ENCODE results near the gene CD164L2. TPM values are rescaled to one million over a fixed set of nuclear protein-coding genes. Genes with fewer than 3 reads are reported as not detected.
A peak's percentile ranks its signal among the peaks of the same experiment; 100 is the strongest.
"Not testable (repeated sequence)": the region's sequence is repeated elsewhere in the genome, so short reads cannot be mapped to it uniquely, and the experiment has no call there.

Gene CD164L2
- total RNA-seq, 3 donors from 2014 or later: not detected

- ATAC-seq: no peak
These were observed 29.9 kb upstream of the CD164L2 start for GRCh38 chr1:27413004-27413403.

GRCh38 chr1:27412502-27412901 is 29.4 kb upstream of the CD164L2 start:
- Mint-ChIP-seq H3K4me1 (ENCODE audit: low read depth) (peaks cover 18% of the 10 kb centered on the region), H3K27me3 (ENCODE audit: low read depth) (no peaks in the 10 kb centered on the region), H3K36me3 (ENCODE audit: insufficient read depth) (peaks cover 53% of the 10 kb centered on the region), H3K9me3 (no peaks in the 10 kb centered on the region), H3K4me3 (no peak overlapping the region)
- DNase-seq (no peak), ATAC-seq (no peak)

More at GRCh38 chr1:27413004-27413403, 29.9 kb upstream of the CD164L2 start:
- Mint-ChIP-seq H3K4me1 (ENCODE audit: low read depth) (peaks cover 20% of the 10 kb centered on the region), H3K36me3 (ENCODE audit: insufficient read depth) (peaks cover 51% of the 10 kb centered on the region), H3K27me3 (ENCODE audit: low read depth) (no peaks in the 10 kb centered on the region), H3K9me3 (no peaks in the 10 kb centered on the region), H3K4me3 (no peak overlapping the region)
- DNase-seq: no peak

- H3K36me3 Mint-ChIP-seq (ENCODE audit: insufficient read depth): peaks cover 52% of the 10 kb centered on the region
- no peak overlapping the region for H3K4me3 Mint-ChIP-seq
- peaks cover 3% of the 10 kb centered on the region for H3K4me1 Mint-ChIP-seq (ENCODE audit: low read depth)
- ATAC-seq: no peak
- no peak for DNase-seq
- H3K27me3 Mint-ChIP-seq (ENCODE audit: low read depth): no peaks in the 10 kb centered on the region
- H3K9me3 Mint-ChIP-seq: no peaks in the 10 kb centered on the region
These were observed 27.6 kb upstream of the CD164L2 start for GRCh38 chr1:27410709-27411108.

GRCh38 chr1:27409669-27410068 is 26.5 kb upstream of the CD164L2 start:
- DNase-seq: no peak
- Mint-ChIP-seq H3K4me1 (ENCODE audit: low read depth) (peaks cover 2% of the 10 kb centered on the region), H3K4me3 (no peak overlapping the region), H3K36me3 (ENCODE audit: insufficient read depth) (peaks cover 43% of the 10 kb centered on the region), H3K27me3 (ENCODE audit: low read depth) (no peaks in the 10 kb centered on the region), H3K9me3 (no peaks in the 10 kb centered on the region)
- no peak for ATAC-seq

GRCh38 chr1:27408151-27408550 is 25.0 kb upstream of the CD164L2 start:
- no peak for ATAC-seq
- no peak for DNase-seq
- no peaks in the 10 kb centered on the region for H3K9me3 Mint-ChIP-seq
- no peak overlapping the region for H3K4me3 Mint-ChIP-seq
- peaks cover 33% of the 10 kb centered on the region for H3K36me3 Mint-ChIP-seq (ENCODE audit: insufficient read depth)
- H3K4me1 Mint-ChIP-seq (ENCODE audit: low read depth): peaks cover 13% of the 10 kb centered on the region
- no peaks in the 10 kb centered on the region for H3K27me3 Mint-ChIP-seq (ENCODE audit: low read depth)

GRCh38 chr1:27406791-27407190 is 23.7 kb upstream of the CD164L2 start:
- Mint-ChIP-seq H3K36me3 (ENCODE audit: insufficient read depth) (peaks cover 23% of the 10 kb centered on the region), H3K4me1 (ENCODE audit: low read depth) (peaks cover 20% of the 10 kb centered on the region)
- not testable (repeated sequence) for H3K27me3 Mint-ChIP-seq (ENCODE audit: low read depth); H3K9me3 Mint-ChIP-seq; ATAC-seq; DNase-seq; H3K4me3 Mint-ChIP-seq

GRCh38 chr1:27406362-27406680 is 23.2 kb upstream of the CD164L2 start:
- ATAC-seq: no peak
- H3K36me3 Mint-ChIP-seq (ENCODE audit: insufficient read depth): peaks cover 21% of the 10 kb centered on the region
- no peak overlapping the region for H3K4me3 Mint-ChIP-seq
- DNase-seq: no peak
- no peaks in the 10 kb centered on the region for H3K9me3 Mint-ChIP-seq
- H3K27me3 Mint-ChIP-seq (ENCODE audit: low read depth): no peaks in the 10 kb centered on the region
- peaks cover 24% of the 10 kb centered on the region for H3K4me1 Mint-ChIP-seq (ENCODE audit: low read depth)

- not testable (repeated sequence) for ATAC-seq; H3K4me3 Mint-ChIP-seq; DNase-seq; H3K27me3 Mint-ChIP-seq (ENCODE audit: low read depth); H3K9me3 Mint-ChIP-seq
- H3K36me3 Mint-ChIP-seq (ENCODE audit: insufficient read depth): peaks cover 16% of the 10 kb centered on the region
- peaks cover 24% of the 10 kb centered on the region for H3K4me1 Mint-ChIP-seq (ENCODE audit: low read depth)
These were observed 22.6 kb upstream of the CD164L2 start for GRCh38 chr1:27405598-27406361.

- H3K4me1 Mint-ChIP-seq (ENCODE audit: low read depth): peaks cover 24% of the 10 kb centered on the region
- peaks cover 14% of the 10 kb centered on the region for H3K36me3 Mint-ChIP-seq (ENCODE audit: insufficient read depth)
- no peaks in the 10 kb centered on the region for H3K9me3 Mint-ChIP-seq
- ATAC-seq (no peak), DNase-seq (no peak)
- H3K27me3 Mint-ChIP-seq (ENCODE audit: low read depth): no peaks in the 10 kb centered on the region
- no peak overlapping the region for H3K4me3 Mint-ChIP-seq
These were observed 21.9 kb upstream of the CD164L2 start for GRCh38 chr1:27405074-27405473.

- H3K9me3 Mint-ChIP-seq: no peaks in the 10 kb centered on the region
- no peak for ATAC-seq
- H3K36me3 Mint-ChIP-seq (ENCODE audit: insufficient read depth): peaks cover 14% of the 10 kb centered on the region
- peaks cover 24% of the 10 kb centered on the region for H3K4me1 Mint-ChIP-seq (ENCODE audit: low read depth)
- no peak for DNase-seq
- H3K27me3 Mint-ChIP-seq (ENCODE audit: low read depth): no peaks in the 10 kb centered on the region
- no peak overlapping the region for H3K4me3 Mint-ChIP-seq
These were observed 20.8 kb upstream of the CD164L2 start for GRCh38 chr1:27403931-27404330.

- Mint-ChIP-seq H3K4me3 (no peak overlapping the region), H3K27me3 (ENCODE audit: low read depth) (no peaks in the 10 kb centered on the region), H3K36me3 (ENCODE audit: insufficient read depth) (peaks cover 13% of the 10 kb centered on the region), H3K9me3 (no peaks in the 10 kb centered on the region), H3K4me1 (ENCODE audit: low read depth) (peaks cover 24% of the 10 kb centered on the region)
- DNase-seq (no peak), ATAC-seq (peak; percentile 68 to 73)
These were observed 20.1 kb upstream of the CD164L2 start for GRCh38 chr1:27403065-27403726.

GRCh38 chr1:27402349-27402754 is 19.2 kb upstream of the CD164L2 start:
- Mint-ChIP-seq H3K27me3 (ENCODE audit: low read depth) (no peaks in the 10 kb centered on the region), H3K4me3 (no peak overlapping the region), H3K4me1 (ENCODE audit: low read depth) (peaks cover 23% of the 10 kb centered on the region), H3K9me3 (no peaks in the 10 kb centered on the region), H3K36me3 (ENCODE audit: insufficient read depth) (peaks cover 6% of the 10 kb centered on the region)
- ATAC-seq (no peak), DNase-seq (no peak)

GRCh38 chr1:27400963-27401341 is 17.8 kb upstream of the CD164L2 start:
- DNase-seq: no peak
- Mint-ChIP-seq H3K4me3 (no peak overlapping the region), H3K4me1 (ENCODE audit: low read depth) (peaks cover 21% of the 10 kb centered on the region), H3K27me3 (ENCODE audit: low read depth) (no peaks in the 10 kb centered on the region), H3K9me3 (no peaks in the 10 kb centered on the region), H3K36me3 (ENCODE audit: insufficient read depth) (no peaks in the 10 kb centered on the region)
- ATAC-seq: no peak

GRCh38 chr1:27400082-27400962 is 17.2 kb upstream of the CD164L2 start:
- DNase-seq (no peak), ATAC-seq (no peak)
- no peaks in the 10 kb centered on the region for H3K9me3 Mint-ChIP-seq
- H3K4me1 Mint-ChIP-seq (ENCODE audit: low read depth): peaks cover 22% of the 10 kb centered on the region
- H3K4me3 Mint-ChIP-seq: no peak overlapping the region
- H3K27me3 Mint-ChIP-seq (ENCODE audit: low read depth): no peaks in the 10 kb centered on the region
- H3K36me3 Mint-ChIP-seq (ENCODE audit: insufficient read depth): no peaks in the 10 kb centered on the region
